Umbilical cord (tissue), 2 donors: ENCODE data around the gene PGLYRP2. TPM values are rescaled to one million over a fixed set of nuclear protein-coding genes. Genes with fewer than 3 reads are reported as not detected.
A peak's percentile ranks its signal among the peaks of the same experiment; 100 is the strongest.
"Not testable (repeated sequence)": the region's sequence is repeated elsewhere in the genome, so short reads cannot be mapped to it uniquely, and the experiment has no call there.

Experiments
- DNase-seq: peaks from one replicate; pipeline ENCODE4 v3.0.0-alpha.2; 2015; ENCODE audit warnings: low spot score
- total RNA-seq: library from RNA; depleted of rRNA; stranded (reverse); fragments of >200 nt; gene quantifications from one replicate; pipeline ENCODE4 v1.2.3, GENCODE V29; 2014; ENCODE audit warnings: low replicate concordance; ENCODE audit not compliant: insufficient read depth

PGLYRP2 gene
- total RNA-seq, 1 donor from 2014 or later = not detected

DNA sequence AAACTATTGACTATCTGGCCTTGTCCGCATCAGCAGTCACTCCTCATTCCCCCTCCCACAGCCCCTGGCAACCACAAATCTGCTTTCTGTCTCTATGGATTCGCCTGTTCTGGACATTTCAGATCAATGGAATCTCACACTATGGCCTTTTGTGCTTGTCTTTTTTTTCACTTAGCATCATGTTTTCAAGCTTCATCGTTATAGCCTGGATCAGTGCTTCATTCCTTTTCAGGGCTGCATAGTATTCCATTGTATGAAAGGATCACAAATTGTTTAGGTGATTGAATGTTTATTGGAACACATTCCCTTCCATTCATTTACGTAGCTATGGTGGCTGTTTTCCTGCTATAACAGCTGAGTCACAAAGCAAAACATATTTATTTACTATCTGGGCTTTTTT, 7.7 kb upstream of the PGLYRP2 start:
- no peak for DNase-seq

DNA sequence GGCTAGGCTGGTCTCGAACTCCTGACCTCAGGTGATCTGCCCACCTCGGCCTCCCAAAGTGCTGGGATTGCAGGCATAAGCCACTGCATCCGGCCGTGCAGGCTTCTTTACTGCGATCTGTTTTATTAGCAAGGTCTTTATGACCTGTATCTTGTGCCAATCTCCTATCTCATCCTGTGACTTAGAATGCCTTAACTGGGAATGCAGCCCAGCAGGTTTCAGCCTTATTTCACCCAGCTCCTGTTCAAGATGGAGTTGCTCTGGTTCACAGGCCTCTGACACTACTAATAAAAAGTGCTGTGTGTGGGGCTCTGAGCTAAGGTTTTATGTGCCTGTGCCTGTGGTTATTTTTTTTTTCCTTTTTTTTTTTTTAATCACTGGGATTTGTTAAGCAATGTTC, 6.5 kb upstream of the PGLYRP2 start:
- DNase-seq = peak; percentile 20

DNA sequence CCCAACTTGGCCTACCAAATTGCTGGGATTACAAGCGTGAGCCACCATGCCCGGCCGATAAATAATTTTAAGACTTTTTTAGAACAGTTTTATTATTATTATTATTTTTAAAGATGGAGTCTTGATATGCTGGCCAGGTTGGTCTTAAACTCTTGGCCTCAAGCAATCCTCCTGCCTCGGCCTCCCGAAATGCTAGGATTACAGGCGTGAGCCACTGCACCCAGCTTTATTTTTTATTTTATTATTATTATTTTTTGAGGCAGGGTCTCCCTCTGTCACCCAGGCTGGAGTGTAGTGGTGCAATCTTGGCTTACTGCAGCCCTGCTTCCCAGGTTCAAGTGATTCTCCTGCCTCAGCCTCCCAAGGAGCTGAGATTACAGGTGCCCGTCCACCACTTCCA, 1.7 kb upstream of the PGLYRP2 start:
- not testable (repeated sequence) for DNase-seq

DNA sequence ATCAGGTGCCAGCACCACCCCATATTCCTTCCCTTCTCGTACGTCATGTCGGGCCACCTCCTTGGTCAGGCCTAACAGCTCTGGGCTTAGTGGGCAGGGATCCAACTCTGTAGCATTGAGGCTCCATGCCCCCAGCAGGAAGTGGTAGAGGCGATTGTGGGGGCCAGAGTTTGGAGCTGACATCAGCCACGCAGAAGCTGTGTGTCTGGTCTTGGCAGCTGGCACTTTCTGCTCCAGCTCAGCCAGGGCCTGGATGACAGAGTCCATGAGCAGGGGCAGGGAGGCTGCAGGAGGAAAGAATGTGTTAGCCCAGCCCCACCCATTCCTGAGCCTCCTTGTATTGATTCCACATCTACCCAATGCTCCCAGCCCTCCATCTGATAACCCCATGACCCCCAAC, 3.0 kb downstream of the PGLYRP2 start:
- DNase-seq = no peak

DNA sequence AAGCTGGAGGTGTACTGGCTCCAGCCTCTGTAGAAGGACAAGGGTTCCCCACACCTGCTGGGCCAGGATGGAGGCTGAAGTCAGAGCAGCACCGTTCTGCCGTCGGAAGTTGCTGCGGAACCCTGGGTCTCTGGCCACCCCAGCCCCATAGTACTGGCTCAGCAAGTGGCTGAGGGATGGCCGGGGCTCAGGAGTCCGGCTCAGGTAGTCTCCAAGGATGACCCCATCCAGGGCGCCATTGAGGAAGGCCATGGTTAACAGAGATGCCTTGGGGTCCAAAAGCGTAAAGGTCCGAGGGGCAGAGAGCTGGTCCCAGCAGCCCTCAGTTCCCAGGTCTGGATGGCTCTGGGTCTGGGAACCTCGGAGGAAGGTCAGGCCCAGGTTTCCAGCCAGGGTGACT, 3.7 kb downstream of the PGLYRP2 start:
- no peak for DNase-seq

DNA sequence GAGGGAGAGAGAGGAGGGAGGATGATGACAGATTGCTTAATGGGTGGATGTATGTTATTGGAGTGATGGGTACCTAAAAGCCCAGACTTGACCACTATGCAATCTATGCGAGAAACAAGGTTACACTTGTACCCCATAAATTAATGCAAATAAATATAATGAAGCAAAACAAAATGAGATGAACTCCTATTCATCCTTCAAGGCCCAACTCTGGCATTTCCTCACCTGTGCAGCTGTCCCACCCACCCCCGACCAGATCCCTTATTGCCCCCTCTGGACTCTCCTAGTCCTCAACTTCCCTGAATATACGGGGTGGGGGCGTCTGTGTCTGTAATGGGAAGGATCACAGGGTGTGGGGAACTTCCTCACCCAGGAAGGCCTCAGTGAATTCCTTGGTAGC, 4.1 kb downstream of the PGLYRP2 start:
- DNase-seq = no peak

DNA sequence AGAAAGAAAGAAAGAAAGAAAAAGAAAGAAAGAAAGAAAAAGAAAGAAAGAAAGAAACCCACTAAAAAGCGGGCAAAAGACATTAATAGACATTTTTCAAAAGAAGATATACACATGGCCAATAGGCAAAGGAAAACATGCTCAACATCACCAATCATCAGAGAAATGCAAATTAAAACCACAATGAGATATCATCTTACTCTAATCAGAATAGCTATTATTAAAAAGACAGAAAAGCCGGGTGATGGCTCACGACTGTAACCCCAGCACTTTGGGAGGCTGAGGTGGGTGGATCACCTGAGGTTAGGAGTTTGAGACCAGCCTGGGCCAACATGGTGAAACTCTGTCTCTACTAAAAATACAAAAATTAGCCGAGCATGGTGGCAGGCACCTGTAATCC, 5.5 kb downstream of the PGLYRP2 start:
- not testable (repeated sequence) for DNase-seq

DNA sequence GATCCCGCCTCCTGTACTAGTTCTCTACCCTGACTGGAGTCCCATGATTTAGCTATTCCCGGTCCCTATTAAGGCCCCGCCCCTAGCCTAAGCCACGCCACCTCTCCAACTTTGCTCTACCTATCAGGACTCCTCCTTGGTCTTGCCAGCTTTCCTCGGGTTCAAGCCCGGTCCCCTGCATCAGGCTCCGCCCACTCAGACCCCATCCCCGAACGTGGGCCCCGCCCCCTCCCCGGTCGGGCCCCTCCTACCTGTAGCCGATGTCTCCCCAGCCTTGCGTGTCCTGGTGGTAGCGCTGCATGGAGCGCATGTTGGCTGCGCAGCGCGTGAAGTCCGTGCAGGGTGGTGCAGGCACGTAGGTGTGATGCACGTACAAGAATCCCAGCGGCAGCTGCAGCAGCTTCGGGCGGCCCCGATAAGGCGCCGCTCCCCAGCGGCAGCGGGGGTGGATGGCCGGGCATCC, 7.6 kb downstream of the PGLYRP2 start:
- no peak for DNase-seq

DNA sequence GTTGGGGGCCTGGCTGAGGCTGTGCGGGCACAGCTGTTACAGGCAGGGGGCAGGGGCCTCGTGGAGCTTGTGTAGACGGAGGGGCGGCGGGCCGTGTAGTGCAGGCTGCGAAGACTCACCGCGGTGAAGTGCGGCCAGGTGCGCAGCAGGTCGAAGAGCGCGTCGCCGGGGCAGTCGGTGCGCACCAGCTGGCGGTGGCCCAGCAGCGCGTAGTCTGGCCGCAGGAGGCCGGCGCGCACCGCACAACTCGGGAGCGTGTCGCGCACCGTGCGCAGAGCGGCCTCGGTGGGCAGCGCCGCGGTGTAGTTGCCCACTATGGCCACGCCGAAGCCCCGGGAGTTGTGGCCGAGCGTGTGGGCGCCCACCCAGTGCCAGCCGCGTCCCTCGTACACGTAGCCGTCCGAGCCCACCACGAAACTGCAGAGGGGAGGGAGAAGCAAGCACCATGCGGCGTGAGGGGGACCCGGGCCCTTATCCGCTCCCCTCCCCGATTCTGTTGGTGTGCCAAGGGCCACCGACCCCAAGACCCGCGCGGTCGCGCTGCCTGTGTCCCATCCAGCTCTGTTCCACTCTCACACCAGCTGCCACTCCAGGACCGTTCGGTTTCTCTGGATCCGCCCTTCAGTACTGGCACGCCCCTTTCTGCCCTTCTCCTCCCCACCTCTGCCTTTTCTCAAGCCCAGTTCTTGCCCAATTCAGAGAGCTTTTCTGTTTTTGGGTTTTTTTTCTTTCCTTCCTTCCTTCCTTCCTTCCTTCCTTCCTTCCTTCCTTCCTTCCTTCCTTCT, 9.6 kb downstream of the PGLYRP2 start:
- no peak for DNase-seq

DNA sequence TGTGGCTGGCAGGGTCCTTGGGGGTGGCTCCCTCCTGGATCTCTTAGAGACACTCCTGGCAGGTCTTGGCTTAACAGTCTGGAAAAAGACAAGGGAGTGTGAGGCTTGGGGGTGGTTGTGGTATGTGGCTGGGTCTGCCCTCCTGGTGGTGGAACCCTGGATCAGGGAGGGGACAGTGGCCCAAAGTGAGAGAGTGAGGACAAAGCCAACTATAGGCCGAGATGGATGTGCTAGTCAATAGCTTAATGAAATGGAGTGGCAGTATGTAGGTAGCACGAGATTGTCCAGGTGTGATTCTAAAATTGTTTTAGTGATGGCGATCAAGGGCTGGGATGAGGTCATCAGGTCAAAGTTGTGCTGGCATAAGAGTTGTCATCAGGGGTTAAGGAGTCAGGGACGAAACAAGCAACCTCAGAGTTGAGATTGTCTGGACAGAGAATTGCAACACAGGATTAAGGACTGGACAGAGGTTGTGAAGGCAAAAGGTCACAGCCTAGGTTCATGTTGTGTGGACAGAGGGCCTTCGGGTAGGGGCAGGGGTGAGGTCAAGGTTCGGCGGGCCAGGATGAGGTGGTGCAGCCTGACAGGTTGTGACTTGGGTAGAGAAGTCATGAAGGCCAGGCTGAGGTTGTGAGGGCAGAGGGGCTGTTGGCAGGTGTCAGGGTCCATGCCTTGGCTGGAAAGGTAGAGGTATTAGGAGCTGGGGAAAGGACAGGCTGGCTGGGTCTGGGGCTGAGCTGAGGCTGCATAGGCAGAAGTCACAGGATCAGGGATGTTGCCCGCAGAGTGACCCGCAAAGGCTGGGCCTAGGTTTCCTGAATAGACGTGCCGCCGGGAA, 10.4 kb downstream of the PGLYRP2 start:
- DNase-seq = no peak

DNA sequence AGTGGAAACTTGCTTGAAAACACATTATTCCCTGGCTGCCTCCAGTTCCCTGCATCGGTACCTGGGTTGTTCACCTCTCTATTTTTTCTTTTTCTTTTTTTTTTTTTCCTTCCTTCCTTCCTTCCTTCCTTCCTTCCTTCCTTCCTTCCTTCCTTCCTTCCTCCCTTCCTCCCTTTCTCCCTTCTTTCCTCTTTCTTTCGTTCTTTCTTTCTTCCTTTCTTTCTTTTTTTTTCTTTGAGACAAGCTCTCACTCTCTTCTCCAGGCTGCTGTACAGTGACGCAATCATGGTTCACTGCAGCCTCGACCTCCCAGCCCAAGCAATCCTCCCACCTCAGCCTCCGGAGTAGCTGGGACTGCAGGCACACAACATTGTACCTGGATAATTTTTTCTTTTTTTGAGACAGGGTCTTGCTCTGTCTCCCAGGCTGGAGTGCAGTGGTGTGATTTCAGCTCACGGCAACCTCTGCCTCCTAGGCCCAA, 11.5 kb downstream of the PGLYRP2 start:
- DNase-seq = no peak

DNA sequence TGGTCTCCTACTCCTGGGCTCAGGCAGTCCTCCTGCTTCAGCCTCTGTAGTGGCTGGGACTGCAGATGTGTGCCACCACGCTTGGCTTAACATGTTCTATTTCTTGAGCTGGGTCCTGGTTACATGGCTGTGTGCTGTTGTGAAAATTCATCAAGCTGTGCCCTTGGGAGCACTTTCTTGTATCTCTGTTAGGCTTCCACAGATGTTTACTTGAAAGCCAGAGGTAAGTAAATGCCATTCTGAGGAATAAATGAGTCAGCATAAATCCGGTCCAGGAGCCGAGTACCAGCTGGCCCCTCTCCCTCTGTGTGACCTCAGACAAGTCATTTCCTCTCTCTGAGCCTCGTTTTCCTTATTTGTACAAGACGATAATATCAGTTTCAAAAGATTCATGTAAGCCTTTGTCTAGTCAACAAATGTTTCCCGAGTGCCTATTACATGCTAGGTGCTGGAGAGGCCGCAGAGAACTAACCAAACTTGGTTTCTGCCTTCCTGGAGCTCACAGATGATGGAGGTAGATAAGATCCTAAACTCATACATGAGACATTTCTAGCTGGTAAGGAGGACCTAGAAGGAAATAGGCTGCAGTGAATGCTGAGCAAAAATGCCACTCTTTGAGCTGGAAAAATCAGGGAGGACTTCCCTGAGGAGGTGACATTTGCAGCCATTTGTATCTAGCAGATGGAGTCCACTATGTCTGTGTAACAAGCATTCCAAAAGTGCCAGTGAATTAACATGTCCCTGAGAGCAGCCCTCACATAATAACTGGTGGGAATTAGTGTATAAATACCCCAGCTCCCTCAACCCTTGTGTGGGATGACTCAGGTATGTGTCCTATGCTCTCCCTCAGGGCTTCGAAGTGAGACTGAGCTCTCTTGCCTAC, 12.2 kb downstream of the PGLYRP2 start:
- DNase-seq = no peak

DNA sequence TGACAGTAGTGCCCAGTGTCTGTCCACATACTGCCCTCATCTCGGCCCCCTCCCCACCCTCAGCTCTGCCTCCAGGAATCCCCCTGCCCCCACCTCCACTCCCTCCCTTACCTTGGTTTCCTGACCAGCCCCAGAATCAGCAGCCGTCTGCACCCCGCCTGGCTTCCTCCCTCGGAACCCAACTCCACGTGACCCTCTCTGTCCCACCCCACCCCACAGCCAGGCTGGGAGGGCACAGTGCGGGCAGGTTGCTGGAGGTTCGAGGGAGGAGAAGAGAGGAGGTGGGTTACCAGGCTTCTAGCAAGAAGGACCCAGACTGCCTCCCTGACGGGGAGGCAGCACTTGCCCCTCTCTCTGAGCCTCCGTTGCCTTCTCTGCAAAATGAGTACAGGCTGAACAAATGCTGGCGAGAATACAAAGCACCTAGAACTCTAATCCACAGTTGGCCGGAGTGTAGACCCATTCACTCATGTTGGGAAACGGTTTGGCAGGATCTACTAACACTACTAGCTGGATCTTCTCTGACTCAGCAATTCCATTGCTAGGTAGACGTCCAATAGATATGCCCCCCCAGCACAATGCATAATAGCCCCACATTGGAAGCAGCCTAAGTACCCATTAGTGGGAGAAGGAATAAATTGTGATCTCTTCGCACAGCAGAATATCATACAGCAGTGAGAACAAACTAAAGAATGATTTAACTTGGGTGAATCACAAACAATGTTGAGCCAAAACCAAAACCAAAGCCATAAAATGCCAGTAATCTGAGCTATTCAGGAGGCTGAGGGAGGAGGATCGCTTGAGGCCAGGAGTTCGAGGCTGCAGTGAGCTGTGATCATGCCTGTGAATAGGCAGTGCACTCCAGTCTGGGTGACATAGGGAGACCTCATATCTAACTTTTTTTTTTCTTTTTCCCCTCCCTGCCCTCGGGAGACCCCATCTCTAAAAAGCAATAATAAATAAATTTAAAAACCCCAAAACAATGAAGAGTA, 14.6 kb downstream of the PGLYRP2 start, which contains the start of gene RASAL3:
Gene RASAL3, minus strand, starts transcription at position 151 of the 992 bp plus-strand sequence. CDS start 186 bp downstream, outside the sequence.
- DNase-seq = no peak

DNA sequence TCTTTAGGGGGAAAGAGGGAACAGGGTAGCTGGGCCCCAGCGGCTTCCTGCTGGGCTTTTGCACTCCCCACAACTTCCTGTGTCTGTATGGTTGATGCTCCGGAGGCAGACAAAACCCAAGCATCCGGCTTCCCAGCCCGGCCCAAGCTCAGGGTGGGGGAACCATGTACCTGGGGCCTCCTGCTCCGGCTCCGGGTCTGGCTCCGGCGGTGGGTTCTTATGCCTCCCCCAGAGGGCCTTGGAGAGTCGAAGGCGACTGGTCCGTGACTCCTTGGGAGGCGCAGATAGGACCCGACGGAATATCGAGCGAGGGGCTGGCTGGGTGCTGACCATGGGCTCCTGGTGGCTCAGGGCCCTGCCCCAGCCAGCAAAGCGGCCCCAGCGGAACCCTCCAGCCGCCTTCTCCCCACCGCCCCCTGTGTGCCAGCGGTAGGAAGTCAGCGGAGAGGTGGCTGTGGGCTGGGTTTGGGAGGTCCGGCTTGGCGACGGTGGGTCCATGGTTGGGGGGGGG, 15.4 kb downstream of the PGLYRP2 start:
- DNase-seq = no peak

DNA sequence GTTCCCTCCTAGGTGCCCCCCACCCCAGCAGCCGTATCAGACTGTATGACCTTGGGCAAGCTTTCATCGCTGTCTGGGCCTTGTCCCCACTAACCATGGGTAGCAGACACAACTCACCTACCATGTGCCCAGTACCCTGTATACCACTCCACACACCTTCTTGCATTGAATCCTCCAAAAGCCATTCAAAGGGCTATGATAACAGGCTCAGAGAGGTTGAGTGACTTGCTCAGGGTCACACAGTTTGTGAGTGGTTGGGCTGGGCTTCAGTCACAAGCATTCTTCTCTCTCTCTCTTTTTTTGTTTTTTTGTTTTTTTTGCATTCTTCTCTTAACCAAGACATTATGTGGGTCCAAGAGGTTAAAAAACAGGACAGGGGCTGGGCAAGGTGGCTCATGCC, 17.6 kb downstream of the PGLYRP2 start:
- DNase-seq = no peak

DNA sequence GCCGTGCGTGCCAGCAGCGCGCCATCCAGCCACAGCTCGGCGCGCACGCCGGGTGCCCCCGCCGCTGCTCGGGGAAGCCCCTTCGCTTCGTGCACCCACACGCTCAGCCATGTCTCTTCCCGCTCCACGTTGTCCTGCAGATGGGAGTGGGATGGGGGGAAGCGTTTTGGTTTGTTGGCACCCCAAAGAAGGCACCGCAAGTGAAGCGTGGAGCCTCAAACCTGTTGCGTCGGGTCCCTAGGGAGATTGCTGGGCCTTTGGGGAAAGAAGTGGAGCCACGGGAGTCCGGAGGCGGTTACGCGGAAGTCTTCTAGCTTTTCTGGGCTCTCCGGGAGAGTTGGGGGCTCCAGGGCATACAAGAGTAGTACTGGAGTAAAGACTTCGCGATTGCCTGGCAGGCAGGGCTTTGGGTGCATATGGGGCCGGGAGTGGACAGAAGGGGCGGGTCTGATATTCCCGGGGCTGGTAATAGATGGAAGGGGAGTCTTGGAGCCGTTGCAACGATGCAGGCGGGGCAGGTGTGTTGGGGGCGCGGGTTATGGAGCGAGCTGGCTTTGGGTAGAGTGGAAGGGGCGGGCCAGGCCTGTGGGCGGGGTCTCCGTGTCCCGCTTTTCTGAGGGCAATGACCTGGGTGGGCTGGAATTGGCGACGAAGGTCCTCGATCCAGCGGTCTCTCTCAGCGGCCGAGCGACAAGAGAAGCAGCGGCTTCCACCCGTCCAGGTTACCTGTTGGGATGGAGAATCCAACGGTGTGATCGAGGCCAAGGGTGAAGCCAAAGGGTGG, 21.4 kb downstream of the PGLYRP2 start:
- no peak for DNase-seq

DNA sequence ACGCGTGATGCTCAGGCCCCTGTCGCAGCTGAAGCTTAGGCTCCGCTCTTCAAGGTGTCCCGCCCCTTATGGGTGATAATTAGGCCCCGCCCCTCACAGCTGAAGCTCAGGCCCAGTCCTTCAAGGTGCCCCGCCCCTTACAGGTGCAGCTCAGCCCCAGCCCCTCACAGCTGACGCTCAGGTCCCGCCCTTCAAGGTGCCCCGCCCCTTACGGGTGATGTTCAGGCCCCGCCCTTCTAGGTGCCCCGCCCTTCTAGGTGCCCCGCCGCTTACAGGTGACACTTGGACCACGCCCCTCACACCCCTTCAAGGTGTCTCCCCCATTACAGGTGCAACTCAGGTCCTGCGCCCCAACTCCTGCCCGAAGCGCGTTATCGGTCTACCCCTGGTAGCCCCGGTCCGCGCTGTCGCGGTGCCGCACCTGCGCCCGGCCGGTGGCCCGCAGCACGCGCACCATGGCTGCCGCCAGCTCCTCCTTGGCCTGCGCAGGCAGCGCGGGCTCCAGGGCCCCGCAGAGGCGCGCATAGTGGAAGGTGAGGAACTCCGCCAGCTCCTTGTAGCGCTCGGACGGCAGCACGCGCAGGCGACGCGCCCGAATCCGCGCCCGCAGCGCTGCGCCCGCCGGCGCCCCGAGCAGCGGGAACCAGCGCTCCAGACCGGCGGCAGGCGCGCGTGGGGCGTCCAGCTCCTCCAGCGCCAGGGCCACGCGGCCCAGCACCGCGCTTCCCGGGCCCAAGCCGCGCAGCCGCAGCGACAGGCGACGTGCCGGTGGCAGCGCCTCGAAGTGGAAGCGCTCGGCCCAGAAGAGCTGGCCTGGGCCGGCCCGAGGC, 22.2 kb downstream of the PGLYRP2 start:
- no peak for DNase-seq

DNA sequence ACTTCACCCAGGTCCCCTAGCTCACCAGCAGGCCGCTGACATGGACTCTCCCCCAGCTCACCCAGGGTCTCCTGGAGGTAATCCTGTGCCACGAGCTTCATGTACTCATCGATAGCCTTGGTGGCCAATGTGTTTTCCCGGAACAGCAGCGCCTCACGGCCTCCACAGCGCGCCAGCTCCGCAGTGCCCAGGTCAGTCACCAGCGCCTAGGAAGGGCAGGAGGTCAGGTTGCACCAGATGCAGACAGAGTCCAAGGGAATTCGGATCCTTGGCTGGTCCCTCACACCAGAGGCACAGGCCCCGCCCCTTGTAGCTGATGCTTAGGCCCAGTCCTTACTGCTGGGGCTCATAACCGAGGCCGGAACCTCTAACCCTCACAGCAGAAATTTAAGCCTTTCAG, 22.9 kb downstream of the PGLYRP2 start:
- DNase-seq = no peak
